Neural progenitor cell (in vitro differentiated cells): ENCODE results near the gene ADCY9. TPM values are rescaled to one million over a fixed set of nuclear protein-coding genes. Genes with fewer than 3 reads are reported as not detected.

Experiments used
- DNase-seq: peaks from one replicate; pipeline ENCODE4 v3.0.0-alpha.2; 2016; ENCODE audit warnings: low spot score
- H2AFZ ChIP-seq: fragments of 200-600 bp; sonication (generic); replicated peaks from 2 replicates; pipeline ENCODE4 v1.6.1; 2016; ENCODE audit warnings: antibody characterized with exemption
- H3F3A ChIP-seq: fragments of 200-600 bp; sonication (generic); 2 replicates; pipeline ENCODE4 v1.6.1; 2016; ENCODE audit warnings: antibody characterized with exemption, low read depth
- H3K27ac ChIP-seq: fragments of 200-600 bp; sonication (generic); 2 replicates; pipeline ENCODE4 v1.5.1; 2016; ENCODE audit warnings: mild to moderate bottlenecking
- H3K27me3 ChIP-seq: fragments of 200-600 bp; sonication (generic); 2 replicates; pipeline ENCODE4 v1.6.1; 2016; ENCODE audit warnings: mild to moderate bottlenecking, moderate library complexity
- H3K36me3 ChIP-seq: fragments of 200-600 bp; sonication (generic); 2 replicates; pipeline ENCODE4 v1.5.1; 2016
- H3K4me1 ChIP-seq: fragments of 200-600 bp; sonication (generic); 2 replicates; pipeline ENCODE4 v1.6.1; 2016; ENCODE audit warnings: mixed run types
- H3K4me2 ChIP-seq: fragments of 200-600 bp; sonication (generic); 2 replicates; pipeline ENCODE4 v1.6.1; 2016
- H3K4me3 ChIP-seq: fragments of 200-600 bp; sonication (generic); 2 replicates; pipeline ENCODE4 v1.5.1; 2016
- H3K79me2 ChIP-seq: fragments of 200-600 bp; sonication (generic); 2 replicates; pipeline ENCODE4 v1.6.1; 2016; ENCODE audit warnings: low read depth
- H3K9ac ChIP-seq: fragments of 200-600 bp; sonication (generic); 2 replicates; pipeline ENCODE4 v1.6.1; 2016
- H3K9me3 ChIP-seq: fragments of 200-600 bp; sonication (generic); 2 replicates; pipeline ENCODE4 v1.5.1; 2016; ENCODE audit warnings: low read depth
- H4K20me1 ChIP-seq: fragments of 200-600 bp; sonication (generic); 2 replicates; pipeline ENCODE4 v1.6.1; 2016; ENCODE audit warnings: low read depth
- H3K27ac Mint-ChIP-seq: 3 replicates; pipeline ENCODE4 v1.8.0; 2021; ENCODE audit warnings: mixed read lengths
- H3K27me3 Mint-ChIP-seq: 2 replicates; pipeline ENCODE4 v1.8.0; 2022; ENCODE audit warnings: low read depth, mild to moderate bottlenecking, inconsistent platforms, moderate library complexity, mixed read lengths; ENCODE audit not compliant: insufficient read depth
- H3K36me3 Mint-ChIP-seq: 3 replicates; pipeline ENCODE4 v1.8.0; 2021; ENCODE audit warnings: mixed read lengths
- H3K4me1 Mint-ChIP-seq: 3 replicates; pipeline ENCODE4 v1.8.0; 2021; ENCODE audit warnings: mixed read lengths
- H3K4me3 Mint-ChIP-seq: 3 replicates; pipeline ENCODE4 v1.8.0; 2021; ENCODE audit warnings: mild to moderate bottlenecking, moderate library complexity, mixed read lengths
- H3K9me3 Mint-ChIP-seq: 3 replicates; pipeline ENCODE4 v1.8.0; 2020; ENCODE audit warnings: mixed read lengths
- CTCF ChIP-seq: fragments of 200-600 bp; sonication (generic); IDR thresholded peaks from 2 replicates; pipeline ENCODE4 v1.5.1; 2017; ENCODE audit warnings: antibody characterized with exemption, mild to moderate bottlenecking
- EZH2 ChIP-seq: fragments of 200-600 bp; sonication (generic); IDR thresholded peaks from 2 replicates; pipeline ENCODE4 v1.6.1; 2017; ENCODE audit warnings: antibody characterized with exemption, mild to moderate bottlenecking, moderate library complexity
- EZH2phosphoT487 ChIP-seq: fragments of 200-600 bp; sonication (generic); IDR thresholded peaks from 2 replicates; pipeline ENCODE4 v1.6.1; 2017; ENCODE audit warnings: antibody characterized with exemption
- small RNA-seq: library from RNA; depleted of rRNA; stranded (forward); fragments of <200 nt; gene quantifications from one replicate; pipeline ENCODE3, GENCODE V24; 2015
- total RNA-seq: library from RNA; depleted of rRNA; stranded (reverse); fragments of >200 nt; gene quantifications from 2 replicates; pipeline ENCODE4 v1.2.3, GENCODE V29; 2015; ENCODE audit warnings: low replicate concordance

Gene ADCY9
- total RNA-seq, 1 donor from 2014 or later: 1.2 TPM

DNA sequence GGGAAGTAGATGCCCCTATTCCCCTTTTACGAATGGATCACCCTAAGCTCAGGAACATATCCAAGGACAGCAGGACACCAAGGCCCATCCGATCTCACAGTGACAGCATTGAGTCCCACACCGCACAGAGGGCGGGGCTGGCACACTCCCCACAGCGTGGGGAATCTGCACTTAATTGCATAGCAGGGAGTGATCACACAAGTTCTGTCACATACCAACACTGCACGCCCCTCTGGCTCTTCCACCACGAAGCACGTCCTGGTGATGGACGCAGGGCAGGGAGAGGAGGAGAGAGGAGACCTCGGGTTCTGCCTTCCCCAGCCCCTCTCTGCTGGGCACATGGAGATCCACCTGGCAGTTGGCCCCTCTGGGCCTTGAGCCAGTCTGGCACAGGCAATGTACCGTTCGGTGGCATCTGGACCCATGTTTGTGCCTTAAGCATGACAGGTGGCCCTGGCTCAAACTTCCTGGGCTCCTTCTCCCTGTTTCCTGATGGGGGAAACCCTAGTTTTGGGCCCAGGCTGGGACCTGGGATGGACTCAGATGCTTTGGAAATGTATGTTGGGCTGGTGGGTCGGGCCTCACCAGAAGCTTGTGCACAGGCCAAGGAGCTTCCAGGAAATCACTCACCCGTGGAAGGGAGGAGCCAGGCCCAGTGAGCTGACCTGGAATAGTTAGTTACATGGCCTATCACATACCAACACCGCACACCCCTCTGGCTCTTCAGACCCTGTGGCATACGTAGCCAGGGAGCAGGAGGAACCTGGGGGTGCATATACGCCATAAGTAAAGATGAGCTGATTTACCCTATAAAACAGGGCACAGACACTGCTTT is 200.6 kb downstream of the ADCY9 start:
- Mint-ChIP-seq H3K27ac (peak overlapping the region; percentile 57), H3K4me3 (peak overlapping the region; percentile 33)
- TF ChIP-seq EZH2 (no peak), EZH2phosphoT487 (no peak), CTCF (no peak)

GRCh38 chr16:3912897-3913296 is 203.3 kb downstream of the ADCY9 start:
- Mint-ChIP-seq H3K4me1 (peaks cover 5% of the 10 kb centered on the region), H3K27ac (no peak overlapping the region), H3K9me3 (peaks cover 2% of the 10 kb centered on the region), H3K27me3 (peaks cover 12% of the 10 kb centered on the region), H3K36me3 (no peaks in the 10 kb centered on the region), H3K4me3 (no peak overlapping the region)
- TF ChIP-seq EZH2phosphoT487 (no peak), CTCF (no peak), EZH2 (no peak)
- H3K9ac ChIP-seq: no peak overlapping the region
- H3K9me3 ChIP-seq: no peaks in the 10 kb centered on the region
- no peaks in the 10 kb centered on the region for H3K27me3 ChIP-seq
- no peak overlapping the region for H3K4me2 ChIP-seq
- H3K79me2 ChIP-seq: no peaks in the 10 kb centered on the region
- no peak overlapping the region for H3K27ac ChIP-seq
- H3F3A ChIP-seq: no peaks in the 10 kb centered on the region
- no peak overlapping the region for H2AFZ ChIP-seq
- H4K20me1 ChIP-seq: no peaks in the 10 kb centered on the region
- DNase-seq: no peak
- H3K4me1 ChIP-seq: peaks cover 2% of the 10 kb centered on the region
- no peak overlapping the region for H3K4me3 ChIP-seq
- no peaks in the 10 kb centered on the region for H3K36me3 ChIP-seq

More for the DNA sequence above, 200.6 kb downstream of the ADCY9 start:
- Histone ChIP-seq H3K4me1 (no peaks in the 10 kb centered on the region), H3K27ac (no peak overlapping the region), H3K9me3 (no peaks in the 10 kb centered on the region), H3K9ac (no peak overlapping the region), H4K20me1 (no peaks in the 10 kb centered on the region), H3K4me3 (no peak overlapping the region), H3K4me2 (no peak overlapping the region), H3K36me3 (no peaks in the 10 kb centered on the region), H3K79me2 (no peaks in the 10 kb centered on the region), H3K27me3 (no peaks in the 10 kb centered on the region), H2AFZ (no peak overlapping the region), H3F3A (no peaks in the 10 kb centered on the region)
- no peaks in the 10 kb centered on the region for H3K36me3 Mint-ChIP-seq
- peaks cover 14% of the 10 kb centered on the region for H3K27me3 Mint-ChIP-seq
- no peak for DNase-seq
- H3K9me3 Mint-ChIP-seq: peaks cover 15% of the 10 kb centered on the region
- H3K4me1 Mint-ChIP-seq: no peaks in the 10 kb centered on the region

Small RNAs within 50 kb of the gene (small RNA-seq; reads per million reads assigned to genes)
- gene AC009171.1: not detected

Other genes with a start within 250 kb of the ADCY9 start
- 21.6 and 60.6 TPM in 2 replicates for gene CREBBP, start 235.7 kb downstream of the ADCY9 start, total RNA-seq
- 0.06 and 0.22 TPM in 2 replicates for gene SRL, start 125.6 kb upstream of the ADCY9 start, total RNA-seq
- gene TFAP4, start 156.6 kb upstream of the ADCY9 start, total RNA-seq: 19.8 and 24.8 TPM in 2 replicates
- gene GLIS2, start 199.6 kb upstream of the ADCY9 start, total RNA-seq: 0.15 and 1.3 TPM in 2 replicates
- 17.0 and 40.8 TPM in 2 replicates for gene PAM16, start 234.9 kb upstream of the ADCY9 start, total RNA-seq